HCT116 (cell line): ENCODE results near the gene STYXL2. TPM values are rescaled to one million over a fixed set of nuclear protein-coding genes. Genes with fewer than 3 reads are reported as not detected.

Experiments
- ATAC-seq: fragments of 200-7000 bp; cut with Tn5 transposase; 2 replicates; pipeline ENCODE4 v1.9.1; 2020; ENCODE audit warnings: mild to moderate bottlenecking, moderate library complexity
- BruUV-seq: library from RNA; stranded (reverse); fragments of 400-500 nt; replicated peaks from 2 replicates; lab custom pipeline; 2021; lab: Mats Ljungman, UMichigan
- CTCF ChIA-PET: fragments of 300-600 bp; sonication (Branson Sonifier 250); formaldehyde crosslinking; loops from one replicate; lab custom pipeline; 2021; ENCODE audit warnings: antibody characterized with exemption; lab: Charles Lee
- POLR2A ChIA-PET: fragments of 300-600, 350-600 bp; sonication (Branson Sonifier 250); formaldehyde crosslinking; loops from one replicate; lab custom pipeline; 2021; ENCODE audit warnings: antibody characterized with exemption; lab: Charles Lee
- RAD21 ChIA-PET, 2 experiments: fragments of 300-600 bp; sonication (Branson Sonifier 250); formaldehyde crosslinking; loops; one replicate each; lab custom pipeline; 2023; ENCODE audit warnings: low total read pairs in 2 of 2; ENCODE audit not compliant: uncharacterized antibody in 2 of 2, unreplicated experiment in 2 of 2, low non-redundant PET in 1 of 2; lab: Charles Lee
- DNase-seq: peaks from one replicate; pipeline ENCODE4 v3.0.0-alpha.2; 2010; ENCODE audit warnings: low read depth, low spot score
- H2AFZ ChIP-seq: fragments of 200-600 bp; shearing (Covaris generic), sonication (generic); 2 replicates; pipeline ENCODE4 v1.6.1; 2017; ENCODE audit warnings: low read depth, mixed run types, mixed read lengths, antibody characterized with exemption, low read length; ENCODE audit not compliant: poor library complexity, severe bottlenecking
- H3K27ac ChIP-seq: 2 replicates; pipeline ENCODE4 v1.5.1; 2012; ENCODE audit warnings: low read depth, low read length
- H3K27me3 ChIP-seq: fragments of 200-600 bp; sonication (generic); 2 replicates; pipeline ENCODE4 v1.6.1; 2016; ENCODE audit warnings: mixed run types, low read length, mixed read lengths; ENCODE audit not compliant: insufficient read depth
- H3K36me3 ChIP-seq, 2 experiments: fragments of 200-500 bp in 1 of 2; fragments of 200-600 bp in 1 of 2; sonication (Bioruptor generic) in 1 of 2; sonication (generic) in 1 of 2; 2 replicates each; pipeline versions ENCODE4 v1.5.1 to v1.6.1; 2014 to 2016; ENCODE audit warnings: low read length in 2 of 2, inconsistent platforms in 1 of 2, mixed read lengths in 1 of 2, mixed run types in 1 of 2; ENCODE audit not compliant: insufficient read depth in 2 of 2, control insufficient read depth in 1 of 2
- H3K4me1 ChIP-seq, 2 experiments: fragments of 200-600 bp in 1 of 2; sonication (generic) in 1 of 2; 2 replicates each; pipeline versions ENCODE4 v1.5.1 to v1.6.1; 2012 to 2017; ENCODE audit warnings: low read length in 2 of 2, inconsistent platforms in 1 of 2, mild to moderate bottlenecking in 1 of 2, mixed read lengths in 1 of 2, mixed run types in 1 of 2, moderate library complexity in 1 of 2; ENCODE audit not compliant: insufficient read depth in 2 of 2, control insufficient read depth in 1 of 2
- H3K4me2 ChIP-seq: fragments of 200-600 bp; sonication (generic); 2 replicates; pipeline ENCODE4 v1.6.1; 2017; ENCODE audit warnings: mixed run types, low read length, mixed read lengths
- H3K4me3 ChIP-seq, 2 experiments: fragments of 200-600 bp in 1 of 2; sonication (generic) in 1 of 2; replicated peaks in 1 of 2; 2 replicates each; pipeline ENCODE4 v1.5.1; 2011 to 2016; ENCODE audit warnings: low read length in 2 of 2, control low read depth in 1 of 2, low read depth in 1 of 2, mild to moderate bottlenecking in 1 of 2, mixed read lengths in 1 of 2, mixed run types in 1 of 2
- H3K79me2 ChIP-seq: fragments of 200-600 bp; sonication (generic); 2 replicates; pipeline ENCODE4 v1.6.1; 2017; ENCODE audit warnings: mild to moderate bottlenecking, mixed run types, low read length, moderate library complexity, mixed read lengths; ENCODE audit not compliant: insufficient read depth
- H3K9ac ChIP-seq: fragments of 200-600 bp; sonication (generic); 2 replicates; pipeline ENCODE4 v1.6.1; 2016; ENCODE audit warnings: low read length, mixed read lengths
- H3K9me2 ChIP-seq: fragments of 200-600 bp; sonication (generic), shearing (Covaris generic); 2 replicates; pipeline ENCODE4 v1.6.1; 2017; ENCODE audit warnings: mixed run types, mild to moderate bottlenecking, moderate library complexity; ENCODE audit not compliant: insufficient read depth
- H3K9me3 ChIP-seq, 2 experiments: fragments of 200-500 bp in 1 of 2; fragments of 200-600 bp in 1 of 2; sonication (Bioruptor generic) in 1 of 2; sonication (generic) in 1 of 2; 2 replicates each; pipeline ENCODE4 v1.6.1; 2014 to 2017; ENCODE audit warnings: low read length in 2 of 2, mixed read lengths in 2 of 2, inconsistent platforms in 1 of 2, low read depth in 1 of 2, mild to moderate bottlenecking in 1 of 2, mixed run types in 1 of 2, moderate library complexity in 1 of 2; ENCODE audit not compliant: control insufficient read depth in 1 of 2, insufficient read depth in 1 of 2
- H4K20me1 ChIP-seq: fragments of 200-600 bp; sonication (generic), shearing (Covaris generic); 2 replicates; pipeline ENCODE4 v1.6.1; 2017; ENCODE audit warnings: mixed run types, mild to moderate bottlenecking, moderate library complexity; ENCODE audit not compliant: insufficient read depth
- CTCF ChIP-seq, 3 experiments: fragments of 200-600 bp in 1 of 3; sonication (generic) in 1 of 3; IDR thresholded peaks in 2 of 3; conservative IDR thresholded peaks in 1 of 3; 2 replicates each; pipeline ENCODE4 v1.5.1; 2012 to 2017; ENCODE audit warnings: low read depth in 2 of 3, low read length in 2 of 3, antibody characterized with exemption in 1 of 3, borderline replicate concordance in 1 of 3, control low read depth in 1 of 3, mild to moderate bottlenecking in 1 of 3, mixed read lengths in 1 of 3, mixed run types in 1 of 3, moderate library complexity in 1 of 3; ENCODE audit not compliant: insufficient read depth in 1 of 3
- POLR2A ChIP-seq: IDR thresholded peaks from 2 replicates; pipeline ENCODE4 v1.7.0; 2011; ENCODE audit warnings: borderline replicate concordance; ENCODE audit not compliant: insufficient read depth, insufficient read length; ENCODE audit errors: extremely low read depth
- ZBTB33 ChIP-seq: IDR thresholded peaks from 2 replicates; pipeline ENCODE4 v1.6.1; 2011; ENCODE audit warnings: mild to moderate bottlenecking, low read length, moderate library complexity; ENCODE audit not compliant: insufficient replicate concordance; ENCODE audit errors: extremely low read depth
- ZNF274 ChIP-seq: fragments of 200-500 bp; sonication (Bioruptor generic); IDR thresholded peaks from 2 replicates; pipeline ENCODE4 v1.6.1; 2014; ENCODE audit warnings: mild to moderate bottlenecking, low read depth, low read length, inconsistent platforms
- intact Hi-C: fragments of 100-400 bp; cut with micrococcal nuclease; formaldehyde crosslinking; loops from 2 replicates; pipeline ENCODE4 v1.10.0; 2022
- total RNA-seq: library from RNA; stranded (reverse); gene quantifications from one replicate; pipeline ENCODE4 v1.2.1, GENCODE V29; 2021; ENCODE audit not compliant: unreplicated experiment

STYXL2 gene
- total RNA-seq, 1 experiment from 2014 or later: not detected

- Histone ChIP-seq H3K9me2 (no peaks in the 10 kb centered on the region), H3K9ac (no peak overlapping the region), H4K20me1 (no peaks in the 10 kb centered on the region), H3K27me3 (peaks cover 6% of the 10 kb centered on the region; the same call in 1 of the 2 replicates), H3K4me3 (no peak overlapping the region), H3K27ac (no peak overlapping the region), H2AFZ (no peak overlapping the region), H3K4me1 (peaks cover 0 to 4% of the 10 kb centered on the region in 2 experiments; a peak in 1 of 4 replicates), H3K79me2 (no peaks in the 10 kb centered on the region), H3K36me3 (no peaks in the 10 kb centered on the region), H3K4me2 (no peak overlapping the region), H3K9me3 (no peaks in the 10 kb centered on the region)
- DNase-seq (no peak), ATAC-seq (no peak)
- RAD21 ChIA-PET: no interaction called here
- TF ChIP-seq POLR2A (no peak), ZBTB33 (no peak), ZNF274 (no peak), CTCF (IDR thresholded peaks at IDR 0.05 in 2 of 3, conservative IDR thresholded peaks at IDR 0.05 in 1 of 3; ENCODE audit: borderline replicate concordance in 1 of 3, insufficient read depth in 1 of 3, low read depth in 2 of 3, low read length in 2 of 3) (no peak)
- BruUV-seq: no TSS peak
- CTCF ChIA-PET: no interaction called here
- POLR2A ChIA-PET: no interaction called here
- intact Hi-C loops: no loop called here
These were observed 33.8 kb downstream of the STYXL2 start for GRCh38 chr1:167127661-167128060.
